ENCODE measurements around the gene GAREM2. TPM values are rescaled to one million over a fixed set of nuclear protein-coding genes. Genes with fewer than 3 reads are reported as not detected.

GAREM2 gene
- total and polyA plus RNA-seq, 9 of the 15 experiments (the other 6 are each of a cell fraction or from before 2014, with no cell fraction given): 1.7 to 12.4 (median 2.5) TPM

- Histone ChIP-seq H4K20me1 (replicated peaks; ENCODE audit: control insufficient read depth, insufficient read depth, low read length) (peaks cover 5% of the 10 kb centered on the region; the same call in 1 of the 2 replicates), H3K9me1 (ENCODE audit: control insufficient read depth, insufficient read depth, low read length) (peaks cover 7% of the 10 kb centered on the region), H3K36me3 (ENCODE audit: control insufficient read depth, insufficient read depth, low read length) (peaks cover 96% of the 10 kb centered on the region), H3K4me1 (replicated peaks in 1 of 2; ENCODE audit: control insufficient read depth in 2 of 2, insufficient read depth in 2 of 2, low read length in 2 of 2) (peaks cover 0 to 12% of the 10 kb centered on the region in 2 experiments; a peak in 3 of 5 replicates), H3K79me2 (ENCODE audit: control insufficient read depth, insufficient read depth, low read length) (no peaks in the 10 kb centered on the region), H3K4me3 (no peak overlapping the region), H3K9ac (ENCODE audit: insufficient read depth in 1 of 2, low read depth in 2 of 2, low read length in 2 of 2) (no peak overlapping the region), H3K4me2 (ENCODE audit: insufficient read depth, low read length) (no peak overlapping the region), H3K27me3 (ENCODE audit: control insufficient read depth in 2 of 2, insufficient read depth in 2 of 2, low read length in 2 of 2) (no peaks in the 10 kb centered on the region), H3K9me3 (replicated peaks; ENCODE audit: control insufficient read depth, insufficient read depth, low read depth, low read length) (no peaks in the 10 kb centered on the region), H3K27ac (ENCODE audit: extremely low read depth, low read depth, low read length) (no peak overlapping the region), H2AFZ (ENCODE audit: low read depth, low read length) (no peak overlapping the region)
- no TSS peak for BruUV-seq (replicated peaks)
- ChIA-PET POLR2A (interaction anchor here (1.2 to 1.3 kb wide), 2 partner anchors 21 to 104 kb away, joined by 3 to 4 read pairs; no protein-coding TSS in a partner anchor), CTCF (ENCODE audit: low intra/inter-chr PET ratio) (no interaction called here)
- FAIRE-seq (no peak), DNase-seq (ENCODE audit: extremely low read depth in 1 of 4, low spot score in 3 of 4) (no peak), ATAC-seq (no peak)
- in situ Hi-C loops (cut with MboI): no loop called here
- 86% methylated on average over 10 of the region's 10 CpGs for WGBS (ENCODE audit: insufficient coverage, low coverage, missing lambda C conversion rate)
- intact Hi-C loops (cut with micrococcal nuclease): no loop called here
- TF ChIP-seq SIX5 (IDR thresholded peaks at IDR 0.05; ENCODE audit: borderline replicate concordance in 1 of 2, insufficient read depth in 1 of 2, low read depth in 1 of 2, low read length in 2 of 2): no peak
- no peak for TF ChIP-seq TEAD1 (CRISPR knock-in tag; IDR thresholded peaks at IDR 0.05)
- no peak for TF ChIP-seq STAT6 (CRISPR knock-in tag; IDR thresholded peaks at IDR 0.05)
- no peak for TF ChIP-seq SRSF3 (IDR thresholded peaks at IDR 0.05; ENCODE audit: insufficient read depth, low read length)
- no peak for TF ChIP-seq VEZF1 (CRISPR knock-in tag; IDR thresholded peaks at IDR 0.05)
- TF ChIP-seq USF1 (CRISPR knock-in tag; IDR thresholded peaks at IDR 0.05): no peak
- no peak for TF ChIP-seq ZBED1 (IDR thresholded peaks at IDR 0.05)
- no peak for TF ChIP-seq FOXJ2 (tag; IDR thresholded peaks at IDR 0.05)
- no peak for TF ChIP-seq TFE3 (CRISPR knock-in tag; IDR thresholded peaks at IDR 0.05)
- no peak for TF ChIP-seq ZNF584 (CRISPR knock-in tag; IDR thresholded peaks at IDR 0.05; ENCODE audit: low read depth)
- TF ChIP-seq MAFG (tag; conservative IDR thresholded peaks at IDR 0.05): no peak
- no peak for TF ChIP-seq CGGBP1 (CRISPR knock-in tag; IDR thresholded peaks at IDR 0.05)
These were observed 20.8 kb downstream of the GAREM2 start for GRCh38 chr2:26193578-26194231.
